CD4-positive, alpha-beta T cell treated with Interleukin-4 for 4 hours (primary cell): ENCODE data around the gene CDH16.
A peak's percentile ranks its signal among the peaks of the same experiment; 100 is the strongest.
"Not testable (repeated sequence)": the region's sequence is repeated elsewhere in the genome, so short reads cannot be mapped to it uniquely, and the experiment has no call there.

Experiments
- DNase-seq: peaks from one replicate; pipeline ENCODE4 v3.0.0-alpha.2; 2020

CDH16 gene

GRCh38 chr16:66891797-66892196 lies 26.9 kb downstream of the CDH16 start:
- no peak for DNase-seq

DNA sequence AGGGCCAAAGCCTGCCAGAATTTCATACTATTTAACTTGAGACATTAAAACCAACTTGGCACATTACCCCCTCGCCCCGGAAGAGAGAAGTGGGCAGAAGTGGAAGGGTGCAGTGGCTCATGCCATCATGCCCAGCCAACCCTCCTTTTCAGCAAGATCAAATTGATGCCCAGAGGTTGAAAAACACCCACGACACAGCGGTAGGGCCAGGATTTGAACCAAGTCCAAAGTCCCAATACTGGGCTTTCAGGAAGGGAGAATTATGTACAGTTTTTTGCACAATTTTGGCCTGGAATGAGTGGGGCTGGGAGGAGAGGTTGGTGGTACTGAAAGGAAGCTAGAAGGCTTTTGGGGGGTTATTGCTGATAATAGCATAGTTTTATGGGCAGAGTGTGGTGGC lies 27.3 kb downstream of the CDH16 start:
- no peak for DNase-seq

DNA sequence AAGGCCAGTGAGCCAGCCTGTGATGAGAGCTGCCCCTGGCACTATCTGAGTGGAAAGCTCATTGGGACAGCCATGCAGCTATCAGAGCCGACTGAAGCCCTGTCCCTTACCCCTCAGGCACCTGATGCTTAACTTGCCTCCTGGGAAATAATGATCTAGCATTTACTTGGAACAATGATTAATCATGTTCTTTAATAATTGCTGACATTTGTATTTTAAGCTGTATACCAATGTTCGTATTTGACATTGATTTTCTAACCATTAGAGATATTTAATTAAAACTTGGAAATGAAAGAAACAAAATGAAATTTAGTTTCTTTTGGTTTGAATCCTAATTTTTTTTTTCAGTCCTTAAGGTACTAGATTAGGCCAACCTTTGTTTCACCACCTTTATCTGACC lies 27.9 kb downstream of the CDH16 start:
- no peak for DNase-seq

DNA sequence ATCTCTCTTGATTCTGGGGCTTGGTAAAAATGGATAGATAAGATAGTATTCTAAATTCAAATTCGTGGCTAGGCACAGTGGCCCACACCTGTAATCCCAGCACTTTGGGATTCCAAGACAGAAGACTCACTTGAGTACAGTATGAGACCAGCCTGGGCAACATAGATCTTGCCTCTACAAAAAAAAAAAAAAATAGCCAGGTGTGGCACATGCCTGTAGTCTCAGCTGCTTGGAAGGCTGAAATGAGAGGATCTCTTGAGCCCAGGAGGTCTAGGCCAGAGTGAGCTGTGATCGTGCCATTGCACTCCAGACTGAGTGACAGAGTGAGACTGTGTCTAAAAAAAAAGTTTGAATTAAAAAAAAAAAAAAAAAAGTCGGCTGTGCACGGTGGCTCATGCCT lies 29.1 kb downstream of the CDH16 start:
- DNase-seq = no peak

GRCh38 chr16:66888647-66889615 lies 29.8 kb downstream of the CDH16 start:
- no peak for DNase-seq

DNA sequence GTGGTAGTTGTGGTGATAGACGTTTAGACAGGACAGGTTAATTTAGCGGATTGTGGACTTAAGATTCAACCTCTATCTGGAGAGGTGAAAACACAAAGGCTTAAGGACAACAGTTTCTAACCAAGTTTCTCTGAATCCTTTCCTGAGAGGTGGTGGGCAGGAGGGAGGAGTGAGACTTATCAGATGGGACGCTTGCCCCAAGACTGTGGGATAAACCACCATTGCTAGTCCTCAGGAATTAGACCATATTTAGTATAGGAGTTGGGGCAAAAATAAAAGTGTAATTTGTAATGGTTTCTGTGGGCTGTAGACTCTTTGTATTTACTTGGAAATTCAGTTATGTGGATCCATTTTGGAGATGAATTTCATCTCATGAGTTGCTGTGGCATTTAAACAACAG lies 31.8 kb downstream of the CDH16 start:
- no peak for DNase-seq

DNA sequence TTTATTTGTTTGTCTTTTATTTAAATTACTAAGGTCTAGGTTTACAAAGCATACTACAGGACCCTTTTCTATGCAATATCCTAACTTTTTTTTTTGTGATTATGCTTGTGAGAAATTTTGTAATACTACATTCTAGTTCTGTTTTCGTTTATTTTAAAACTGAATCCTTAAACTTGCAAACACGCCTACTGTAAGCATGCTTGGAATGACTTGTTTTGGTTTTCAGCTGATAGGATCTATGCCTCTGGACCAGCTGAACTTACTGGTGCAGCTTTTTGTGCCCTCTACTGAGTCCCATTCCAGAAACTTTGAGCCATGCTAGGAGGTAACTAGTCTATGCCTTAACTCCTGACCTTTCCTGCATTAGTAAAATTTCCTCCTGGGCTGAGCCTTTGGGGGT lies 32.4 kb downstream of the CDH16 start:
- DNase-seq = no peak

DNA sequence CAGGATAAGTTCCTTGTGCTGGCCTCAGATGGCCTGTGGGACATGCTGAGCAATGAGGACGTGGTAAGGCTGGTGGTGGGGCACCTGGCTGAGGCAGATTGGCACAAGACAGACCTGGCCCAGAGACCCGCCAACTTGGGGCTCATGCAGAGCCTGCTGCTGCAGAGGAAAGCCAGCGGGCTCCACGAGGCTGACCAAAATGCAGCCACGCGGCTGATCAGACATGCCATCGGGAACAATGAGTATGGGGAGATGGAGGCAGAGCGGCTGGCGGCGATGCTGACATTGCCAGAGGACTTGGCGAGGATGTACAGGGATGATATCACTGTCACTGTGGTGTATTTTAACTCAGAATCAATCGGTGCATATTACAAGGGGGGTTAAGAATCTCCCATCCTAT lies 33.2 kb downstream of the CDH16 start:
- no peak for DNase-seq

GRCh38 chr16:66882702-66883101 lies 36.0 kb downstream of the CDH16 start:
- no peak for DNase-seq

DNA sequence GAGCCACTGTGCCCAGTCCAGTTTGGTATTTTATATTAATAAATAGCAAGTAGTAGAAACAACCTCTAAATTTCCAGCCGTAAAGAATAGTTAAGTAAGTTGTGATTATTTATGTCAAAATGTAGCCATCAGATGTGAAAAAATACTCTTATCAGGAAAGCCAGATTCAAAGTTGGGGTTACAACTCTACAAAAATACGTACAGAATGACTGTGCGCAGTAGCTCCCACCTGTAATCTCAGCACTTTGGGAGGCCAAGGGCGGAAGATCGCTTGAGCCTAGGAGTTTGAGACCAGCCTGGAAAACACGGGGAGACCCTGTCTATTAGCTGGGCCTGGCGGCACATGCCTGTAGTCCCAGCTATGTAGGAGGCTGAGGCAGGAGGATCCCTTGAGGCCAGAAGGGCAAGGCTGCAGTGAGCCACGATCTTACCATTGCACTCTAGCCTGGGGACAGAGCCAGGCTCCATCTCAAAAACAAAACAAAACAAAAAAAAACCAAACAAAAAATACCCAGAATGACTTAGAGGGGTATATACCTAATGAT lies 36.6 kb downstream of the CDH16 start:
- no peak for DNase-seq

GRCh38 chr16:66881560-66881959 lies 37.1 kb downstream of the CDH16 start:
- DNase-seq = no peak

- DNase-seq = no peak
Measured at GRCh38 chr16:66881014-66881417, 37.7 kb downstream of the CDH16 start.

GRCh38 chr16:66880288-66881013 lies 38.2 kb downstream of the CDH16 start, which contains the start of gene PDP2:
Gene PDP2 (plus strand): TSS chr16:66880515. CDS start chr16:66884285, 3,770 bp downstream.
- peak; percentile 92 for DNase-seq

GRCh38 chr16:66878067-66878466 lies 40.6 kb downstream of the CDH16 start:
- peak; percentile 46 for DNase-seq

DNA sequence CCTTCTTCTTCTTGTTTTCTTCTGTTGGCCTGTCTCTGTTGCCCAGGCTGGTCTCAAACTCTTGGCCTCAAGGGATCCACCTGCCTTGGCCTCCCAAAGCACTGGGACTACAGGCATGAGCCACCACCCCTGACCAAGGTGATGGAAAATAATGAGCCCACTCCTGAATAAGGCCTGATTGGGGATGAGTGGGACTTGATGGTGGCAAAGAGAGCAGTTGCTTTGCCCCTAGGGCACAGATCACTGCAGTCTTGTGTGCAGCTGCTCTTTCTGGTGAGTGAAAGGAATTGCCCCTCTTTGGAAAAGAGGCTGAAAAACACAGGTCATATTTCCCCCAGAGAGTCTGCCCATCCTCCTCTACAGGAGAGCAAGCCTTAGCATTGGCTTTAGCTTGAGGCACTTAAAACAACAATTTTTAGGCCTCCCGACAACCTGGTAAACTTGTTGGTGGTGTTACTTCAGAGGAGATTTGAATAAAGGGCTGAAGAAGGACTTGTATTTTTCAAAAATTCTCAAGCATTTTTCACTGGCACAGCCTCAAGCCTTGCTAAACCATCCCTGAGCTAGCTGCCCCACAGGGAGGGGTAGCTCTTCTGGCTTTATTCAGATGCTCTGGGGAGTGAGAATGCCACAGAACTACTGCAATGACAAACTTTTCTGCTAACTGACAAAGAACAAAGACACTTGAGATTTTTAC lies 44.5 kb downstream of the CDH16 start:
- no peak for DNase-seq

- no peak for DNase-seq
Measured at GRCh38 chr16:66873685-66874055, 45.0 kb downstream of the CDH16 start.

- peak; percentile 95 for DNase-seq
Measured at GRCh38 chr16:66872943-66873684, 45.6 kb downstream of the CDH16 start.

DNA sequence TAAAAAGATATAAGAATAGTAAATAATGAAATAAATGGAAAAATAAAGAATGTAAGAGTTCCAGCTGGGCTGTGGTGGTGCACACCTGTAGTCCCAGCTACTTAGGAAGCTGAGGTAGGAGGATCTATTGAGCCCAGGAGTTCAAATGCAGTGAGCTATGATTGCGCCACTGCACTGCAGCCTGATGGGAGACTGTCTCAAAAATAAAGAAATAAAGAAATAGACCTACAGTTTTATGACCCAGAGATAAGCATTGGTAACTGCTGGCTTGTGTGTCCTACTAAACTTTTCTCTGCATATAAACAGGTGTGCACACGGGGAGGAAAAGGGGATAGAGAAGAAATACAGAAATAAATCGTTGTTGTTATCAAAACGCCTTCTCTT lies 46.1 kb downstream of the CDH16 start:
- no peak for DNase-seq

DNA sequence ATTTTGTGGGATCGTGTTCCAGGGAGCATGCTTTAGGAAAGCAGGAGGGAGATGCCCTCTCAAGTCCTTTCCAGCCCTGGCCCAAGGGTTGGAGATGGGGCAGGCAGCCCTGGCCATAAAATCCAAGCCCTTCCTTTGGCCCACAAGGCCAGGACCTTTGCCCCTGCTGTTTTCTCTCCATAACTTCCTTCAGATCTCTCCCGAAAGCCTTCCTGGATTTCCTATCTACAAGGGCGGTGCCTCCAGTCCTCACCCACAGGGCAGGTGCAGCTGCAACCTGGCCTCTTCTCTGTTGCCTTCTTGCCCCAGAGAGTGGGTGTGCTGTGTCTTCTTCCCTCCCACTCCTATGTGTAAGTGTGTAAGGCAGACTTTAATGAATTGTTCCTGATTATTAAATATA lies 46.8 kb downstream of the CDH16 start:
- no peak for DNase-seq

DNA sequence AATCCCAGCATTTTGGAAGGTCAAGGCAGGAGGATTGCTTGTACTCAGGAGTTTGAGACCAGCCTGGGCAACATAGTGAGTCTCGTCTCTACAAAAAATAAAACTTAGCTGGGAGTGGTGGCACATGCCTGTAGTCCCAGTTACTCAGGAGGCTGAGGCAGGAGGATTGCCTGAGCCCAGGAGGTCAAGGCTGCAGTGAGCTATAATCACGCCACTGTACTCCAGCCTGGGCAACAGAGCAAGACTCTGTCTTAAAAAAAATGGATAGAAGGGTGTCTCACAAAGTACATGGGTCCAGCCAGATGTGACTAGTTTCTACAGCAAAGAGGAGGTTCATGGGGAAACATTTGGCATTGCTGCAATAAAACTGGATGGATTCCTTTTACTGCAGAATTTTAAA lies 47.3 kb downstream of the CDH16 start:
- not testable (repeated sequence) for DNase-seq

- no peak for DNase-seq
Measured at GRCh38 chr16:66869424-66869823, 49.3 kb downstream of the CDH16 start.

- DNase-seq = no peak
Measured at GRCh38 chr16:66863707-66864106, 55.0 kb downstream of the CDH16 start.
